Measurements from ENCODE around the gene ZNF680. TPM values are rescaled to one million over a fixed set of nuclear protein-coding genes. Genes with fewer than 3 reads are reported as not detected.

Gene ZNF680
- 1.4 to 3.2 TPM (median 2.0 TPM) in 5 replicates for total RNA-seq (2022; extraction: Qiagen RNA extraction)

GRCh38 chr7:64562626-64563278 lies at the start of gene ZNF680:
TSS of gene ZNF680 (minus strand) at chr7:64563071. CDS start at chr7:64562954, 117 bp downstream.

Other genes starting within 250 kb of the ZNF680 start
- gene ZNF736, start 249.1 kb downstream of the ZNF680 start, total RNA-seq (2022; extraction: Qiagen RNA extraction): 0.06 to 0.07 TPM in 2 of 5 replicates, not detected in the others
- 1.9 to 3.8 TPM (median 2.2 TPM) in 5 replicates for gene ZNF107, start 103.1 kb upstream of the ZNF680 start, total RNA-seq (2022; extraction: Qiagen RNA extraction)
- 3.1 to 3.6 TPM (median 3.1 TPM) in 5 replicates for gene ZNF138, start 231.4 kb upstream of the ZNF680 start, total RNA-seq (2022; extraction: Qiagen RNA extraction)

Measured in A549 treated with Hydrocortisone at 1 μM for 4 hours (cell line).